Activated CD8-positive, alpha-beta memory T cell treated with anti-CD3 and anti-CD28 coated beads, Interleukin-2, amount 50 U/mL, for 4 hours (primary cell): ENCODE measurements around the gene TMEM234.
"Not testable (repeated sequence)": the region's sequence is repeated elsewhere in the genome, so short reads cannot be mapped to it uniquely, and the experiment has no call there.

Source experiments
- DNase-seq: peaks from one replicate; pipeline ENCODE4 v3.0.0-alpha.2; 2020

TMEM234 gene

GRCh38 chr1:32221980-32222755 lies at the start of gene TMEM234, which contains the start of gene EIF3I:
TMEM234 (minus strand) TSS chr1:32222353; CDS start chr1:32222322, 31 bp downstream.
EIF3I (plus strand) TSS chr1:32222407; CDS start chr1:32222442, 35 bp downstream.
- peak; percentile 91 for DNase-seq

GRCh38 chr1:32269744-32270143 lies 47.6 kb upstream of the TMEM234 start:
- no peak for DNase-seq

- DNase-seq, result no peak
Observed at GRCh38 chr1:32266921-32267591, 44.9 kb upstream of the TMEM234 start.

- no peak for DNase-seq
Observed at GRCh38 chr1:32265846-32266245, 43.7 kb upstream of the TMEM234 start.

GRCh38 chr1:32263744-32264143 lies 41.6 kb upstream of the TMEM234 start:
- DNase-seq, result no peak

- DNase-seq, result not testable (repeated sequence)
Observed at GRCh38 chr1:32263236-32263593, 41.1 kb upstream of the TMEM234 start.

GRCh38 chr1:32257227-32257508 lies 35.0 kb upstream of the TMEM234 start:
- no peak for DNase-seq

GRCh38 chr1:32256473-32257226 lies 34.5 kb upstream of the TMEM234 start:
- no peak for DNase-seq

- no peak for DNase-seq
Observed at GRCh38 chr1:32255072-32256071, 33.2 kb upstream of the TMEM234 start.

GRCh38 chr1:32250893-32251716 lies 29.0 kb upstream of the TMEM234 start, which contains the start of gene LCK:
LCK (plus strand) TSS chr1:32251265; CDS start chr1:32274330, 23,065 bp downstream.
- DNase-seq, result peak; percentile 64

- DNase-seq, result peak; percentile 79
Observed at GRCh38 chr1:32249831-32250525, 27.8 kb upstream of the TMEM234 start.

GRCh38 chr1:32247983-32248889 lies 26.1 kb upstream of the TMEM234 start:
- peak; percentile 77 for DNase-seq

- DNase-seq, result no peak
Observed at GRCh38 chr1:32247452-32247851, 25.3 kb upstream of the TMEM234 start.

- no peak for DNase-seq
Observed at GRCh38 chr1:32246888-32247273, 24.7 kb upstream of the TMEM234 start, which contains the start of gene FAM167B. FAM167B (plus strand) TSS chr1:32247222; CDS start chr1:32247422, 200 bp downstream.

- no peak for DNase-seq
Observed at GRCh38 chr1:32242341-32242851, 20.2 kb upstream of the TMEM234 start.

GRCh38 chr1:32241001-32241763 lies 19.0 kb upstream of the TMEM234 start:
- peak; percentile 50 for DNase-seq

GRCh38 chr1:32240140-32240951 lies 18.2 kb upstream of the TMEM234 start:
- peak; percentile 63 for DNase-seq

- DNase-seq, result no peak
Observed at GRCh38 chr1:32239790-32240139, 17.6 kb upstream of the TMEM234 start.
